ENCODE results near the gene CC2D1B.

GRCh38 chr1:52343979-52344378 is 22.0 kb downstream of the CC2D1B start:
- TF ChIP-seq CTCF (IDR thresholded peaks at IDR 0.05) = no peak
- no peak for TF ChIP-seq POLR2A (IDR thresholded peaks at IDR 0.05)

Measured in breast epithelium (tissue), 3 donors.